T-cell (primary cell): ENCODE data around the gene GPR179. TPM values are rescaled to one million over a fixed set of nuclear protein-coding genes. Genes with fewer than 3 reads are reported as not detected.

ENCODE experiments used
- ATAC-seq, 4 experiments: fragments of 200-7000 bp in 3 of 4; fragments of 150-1000 bp in 1 of 4; cut with Tn5 transposase; replicated peaks in 1 of 4; 1 replicate in 3 of 4; 2 replicates in 1 of 4; pipeline ENCODE4 v1.10.0; 2021; ENCODE audit warnings: moderate library complexity in 3 of 4, mild to moderate bottlenecking in 2 of 4, moderate number of reproducible peaks in 1 of 4
- CTCF ChIA-PET, 2 donors: fragments of 300-600 bp; sonication (Branson Sonifier 250); formaldehyde crosslinking; loops; one replicate each; lab custom pipeline; 2022; ENCODE audit warnings: antibody characterized with exemption in 2 of 2; lab: Charles Lee
- POLR2A ChIA-PET, 2 donors: fragments of 300-600 bp; sonication (Branson Sonifier 250); formaldehyde crosslinking; loops; one replicate each; lab custom pipeline; 2022; ENCODE audit warnings: antibody characterized with exemption in 2 of 2; lab: Charles Lee
- DNase-seq, 35 experiments: peaks; one replicate each; pipeline versions ENCODE4 v3.0.0 to v3.0.0-alpha.2; 2013 to 2023
- H3K27ac ChIP-seq: one replicate; pipeline ENCODE4 v1.5.1; 2013; ENCODE audit warnings: low read length
- H3K27me3 ChIP-seq, 2 experiments: replicated peaks in 1 of 2; 1 replicate in 1 of 2; 2 replicates in 1 of 2; pipeline versions ENCODE4 v1.6.1 to v1.7.0; 2013; ENCODE audit warnings: low read length in 1 of 2, mixed read lengths in 1 of 2; ENCODE audit not compliant: control insufficient read depth in 2 of 2, insufficient read depth in 2 of 2; ENCODE audit errors: extremely low read depth in 1 of 2
- H3K36me3 ChIP-seq, 2 donors: 1 replicate in 1 of 2; 2 replicates in 1 of 2; pipeline versions ENCODE4 v1.6.1 to v1.7.0; 2013; ENCODE audit warnings: low read length in 1 of 2; ENCODE audit not compliant: control insufficient read depth in 2 of 2, insufficient read depth in 1 of 2; ENCODE audit errors: extremely low read depth in 1 of 2
- H3K4me1 ChIP-seq, 2 experiments: 1 replicate in 1 of 2; 2 replicates in 1 of 2; pipeline versions ENCODE4 v1.6.1 to v1.7.0; 2013; ENCODE audit warnings: low read length in 2 of 2, mixed read lengths in 1 of 2; ENCODE audit not compliant: insufficient read depth in 2 of 2, control insufficient read depth in 1 of 2; ENCODE audit errors: extremely low read depth in 1 of 2
- H3K4me3 ChIP-seq, 2 donors: 1 replicate in 1 of 2; 2 replicates in 1 of 2; pipeline versions ENCODE4 v1.5.1 to v1.7.0; 2013; ENCODE audit warnings: mild to moderate bottlenecking in 2 of 2, low read length in 1 of 2, moderate library complexity in 1 of 2; ENCODE audit not compliant: control insufficient read depth in 1 of 2; ENCODE audit errors: extremely low read depth in 1 of 2
- H3K9me3 ChIP-seq: 2 replicates; pipeline ENCODE4 v1.7.0; 2013
- H3K27ac Mint-ChIP-seq, 2 donors: one replicate each; pipeline ENCODE4 v1.8.0; 2020 to 2021; ENCODE audit warnings: mild to moderate bottlenecking in 2 of 2, mixed read lengths in 2 of 2
- H3K27me3 Mint-ChIP-seq, 2 donors: one replicate each; pipeline ENCODE4 v1.8.0; 2021 to 2022; ENCODE audit warnings: mixed read lengths in 2 of 2
- H3K36me3 Mint-ChIP-seq: one replicate; pipeline ENCODE4 v1.8.0; 2021; ENCODE audit warnings: mixed read lengths
- H3K4me1 Mint-ChIP-seq, 3 donors: one replicate each; pipeline ENCODE4 v1.8.0; 2020 to 2022; ENCODE audit warnings: mixed read lengths in 3 of 3, mild to moderate bottlenecking in 1 of 3
- H3K4me3 Mint-ChIP-seq, 3 donors: one replicate each; pipeline ENCODE4 v1.8.0; 2020 to 2022; ENCODE audit warnings: mild to moderate bottlenecking in 3 of 3, mixed read lengths in 3 of 3, moderate library complexity in 3 of 3
- H3K9me3 Mint-ChIP-seq, 3 donors: one replicate each; pipeline ENCODE4 v1.8.0; 2020 to 2022; ENCODE audit warnings: mixed read lengths in 3 of 3
- WGBS: methylation state at CpG from one replicate; pipeline ENCODE4 v1.1.5; 2013; ENCODE audit warnings: missing lambda C conversion rate; ENCODE audit not compliant: insufficient coverage; 5-methylcytosine and 5-hydroxymethylcytosine counted together
- total RNA-seq, 35 experiments: library from RNA in 6 of 35; stranded (reverse) in 6 of 35; fragments of 120-200 nt in 1 of 35; gene quantifications; one replicate each; pipeline versions ENCODE4 v1.2.1 to v1.2.4 and lab custom pipeline; 2013 to 2026

GPR179 gene
- under 1 TPM in 4 of 5 donors, not detected in 1; 0.03 to 0.53 (median 0.08) TPM for total RNA-seq
- total RNA-seq (2013) = 0.04 TPM
- total RNA-seq (lab: John Stamatoyannopoulos, UW) = 0 to 0.75 (median 0.17) reads per million in 29 experiments

GRCh38 chr17:38343608-38344419, at the start of gene GPR179:
TSS of gene GPR179 (minus strand) at chr17:38343956. CDS start at chr17:38343789, 167 bp downstream.
- H3K4me3 Mint-ChIP-seq = no peak within 1 kb of the TSS
- no peak within 1 kb of the TSS for H3K27ac Mint-ChIP-seq
- ChIA-PET POLR2A (no interaction called here), CTCF (interaction anchor here in 1 of 2 donors (0.5 kb wide), 1 partner anchor 594 kb away, joined by 3 read pairs; no protein-coding TSS in a partner anchor)
- Histone ChIP-seq H3K4me3 (no peak within 1 kb of the TSS), H3K27me3 (peaks cover 0 to 29% of the 10 kb centered on the region in 2 experiments), H3K36me3 (no peaks in the 10 kb centered on the region), H3K27ac (no peak within 1 kb of the TSS), H3K4me1 (no peaks in the 10 kb centered on the region), H3K9me3 (no peaks in the 10 kb centered on the region)
- no peaks in the 10 kb centered on the region for H3K36me3 Mint-ChIP-seq
- H3K4me1 Mint-ChIP-seq = peaks cover 0 to under 1% (median 0%) of the 10 kb centered on the region in 3 donors
- H3K9me3 Mint-ChIP-seq = no peaks in the 10 kb centered on the region
- 84% methylated on average over 11 of the region's 18 CpGs for whole genome bisulfite sequencing
- ATAC-seq (no peak), DNase-seq (no peak)
- H3K27me3 Mint-ChIP-seq = peaks cover 8 to 12% of the 10 kb centered on the region in 2 donors

GRCh38 chr17:38379448-38379847, 35.7 kb upstream of the GPR179 start:
- no peak for ATAC-seq
- Mint-ChIP-seq H3K27me3 (no peaks in the 10 kb centered on the region), H3K4me1 (no peaks in the 10 kb centered on the region), H3K9me3 (no peaks in the 10 kb centered on the region), H3K36me3 (peaks cover 39% of the 10 kb centered on the region), H3K4me3 (no peak overlapping the region), H3K27ac (no peak overlapping the region)
- DNase-seq = no peak
- ChIA-PET POLR2A (no interaction called here), CTCF (no interaction called here)
- Histone ChIP-seq H3K4me3 (no peak overlapping the region), H3K9me3 (no peaks in the 10 kb centered on the region), H3K4me1 (no peaks in the 10 kb centered on the region), H3K36me3 (peaks cover 10 to 20% of the 10 kb centered on the region in 2 donors), H3K27me3 (no peaks in the 10 kb centered on the region), H3K27ac (no peak overlapping the region)
- no CpG with 5 or more reads among the region's 1 CpG for WGBS

- ATAC-seq (no peak), DNase-seq (no peak)
- Histone ChIP-seq H3K4me1 (no peaks in the 10 kb centered on the region), H3K4me3 (no peak overlapping the region), H3K27ac (no peak overlapping the region), H3K27me3 (no peaks in the 10 kb centered on the region), H3K9me3 (no peaks in the 10 kb centered on the region), H3K36me3 (peaks cover 4 to 41% of the 10 kb centered on the region in 2 donors)
- no peaks in the 10 kb centered on the region for H3K4me1 Mint-ChIP-seq
- H3K4me3 Mint-ChIP-seq = no peak overlapping the region
- H3K27me3 Mint-ChIP-seq = no peaks in the 10 kb centered on the region
- CTCF ChIA-PET = no interaction called here
- POLR2A ChIA-PET = no interaction called here
- H3K36me3 Mint-ChIP-seq = peaks cover 49% of the 10 kb centered on the region
- WGBS = 100% methylated on average over 1 of the region's 8 CpGs
- H3K9me3 Mint-ChIP-seq = no peaks in the 10 kb centered on the region
- no peak overlapping the region for H3K27ac Mint-ChIP-seq
These were observed 25.5 kb upstream of the GPR179 start for GRCh38 chr17:38369124-38369886.

- peaks cover 4 to 44% of the 10 kb centered on the region in 2 donors for H3K36me3 ChIP-seq
- peaks cover 0 to 6% (median 5%) of the 10 kb centered on the region in 3 donors for H3K4me1 Mint-ChIP-seq
- H3K27ac ChIP-seq = no peak overlapping the region
- no peak for ATAC-seq
- H3K27me3 Mint-ChIP-seq = no peaks in the 10 kb centered on the region
- POLR2A ChIA-PET = no interaction called here
- WGBS = 100% methylated on average over 1 of the region's 8 CpGs
- no peak overlapping the region for H3K4me3 Mint-ChIP-seq
- H3K9me3 Mint-ChIP-seq = no peaks in the 10 kb centered on the region
- DNase-seq = no peak
- H3K9me3 ChIP-seq = no peaks in the 10 kb centered on the region
- H3K4me1 ChIP-seq = no peaks in the 10 kb centered on the region
- no peak overlapping the region for H3K4me3 ChIP-seq
- H3K27ac Mint-ChIP-seq = no peak overlapping the region
- peaks cover 34% of the 10 kb centered on the region for H3K36me3 Mint-ChIP-seq
- no peaks in the 10 kb centered on the region for H3K27me3 ChIP-seq
- CTCF ChIA-PET = interaction anchor here in 1 of 2 donors (0.6 kb wide), 1 partner anchor 61 kb away, joined by 3 read pairs; no protein-coding TSS in a partner anchor
These were observed 21.0 kb upstream of the GPR179 start for GRCh38 chr17:38364741-38365140.

GRCh38 chr17:38363016-38363415, 19.3 kb upstream of the GPR179 start:
- Histone ChIP-seq H3K27me3 (no peaks in the 10 kb centered on the region), H3K4me1 (no peaks in the 10 kb centered on the region), H3K9me3 (no peaks in the 10 kb centered on the region), H3K4me3 (no peak overlapping the region), H3K27ac (no peak overlapping the region), H3K36me3 (peaks cover 3 to 33% of the 10 kb centered on the region in 2 donors)
- DNase-seq = no peak
- WGBS = 100% methylated on average over 3 of the region's 5 CpGs
- ChIA-PET CTCF (no interaction called here), POLR2A (interaction anchor here in 1 of 2 donors (0.5 kb wide), 1 partner anchor 253 kb away, joined by 3 read pairs; no protein-coding TSS in a partner anchor)
- H3K27me3 Mint-ChIP-seq = no peaks in the 10 kb centered on the region
- H3K36me3 Mint-ChIP-seq = peaks cover 22% of the 10 kb centered on the region
- no peaks in the 10 kb centered on the region for H3K9me3 Mint-ChIP-seq
- ATAC-seq = no peak
- no peak overlapping the region for H3K27ac Mint-ChIP-seq
- peaks cover 4 to 14% (median 13%) of the 10 kb centered on the region in 3 donors for H3K4me1 Mint-ChIP-seq
- no peak overlapping the region for H3K4me3 Mint-ChIP-seq
